GM21360 (cell line): ENCODE results near the gene ALDH3A2.
A peak's percentile ranks its signal among the peaks of the same experiment; 100 is the strongest.

Experiments
- ATAC-seq: cut with Tn5 transposase; IDR thresholded peaks from one replicate; pipeline ENCODE4 v1.9.1; 2021; ENCODE audit warnings: mild to moderate bottlenecking, moderate library complexity; ENCODE audit not compliant: unreplicated experiment

Gene ALDH3A2

DNA sequence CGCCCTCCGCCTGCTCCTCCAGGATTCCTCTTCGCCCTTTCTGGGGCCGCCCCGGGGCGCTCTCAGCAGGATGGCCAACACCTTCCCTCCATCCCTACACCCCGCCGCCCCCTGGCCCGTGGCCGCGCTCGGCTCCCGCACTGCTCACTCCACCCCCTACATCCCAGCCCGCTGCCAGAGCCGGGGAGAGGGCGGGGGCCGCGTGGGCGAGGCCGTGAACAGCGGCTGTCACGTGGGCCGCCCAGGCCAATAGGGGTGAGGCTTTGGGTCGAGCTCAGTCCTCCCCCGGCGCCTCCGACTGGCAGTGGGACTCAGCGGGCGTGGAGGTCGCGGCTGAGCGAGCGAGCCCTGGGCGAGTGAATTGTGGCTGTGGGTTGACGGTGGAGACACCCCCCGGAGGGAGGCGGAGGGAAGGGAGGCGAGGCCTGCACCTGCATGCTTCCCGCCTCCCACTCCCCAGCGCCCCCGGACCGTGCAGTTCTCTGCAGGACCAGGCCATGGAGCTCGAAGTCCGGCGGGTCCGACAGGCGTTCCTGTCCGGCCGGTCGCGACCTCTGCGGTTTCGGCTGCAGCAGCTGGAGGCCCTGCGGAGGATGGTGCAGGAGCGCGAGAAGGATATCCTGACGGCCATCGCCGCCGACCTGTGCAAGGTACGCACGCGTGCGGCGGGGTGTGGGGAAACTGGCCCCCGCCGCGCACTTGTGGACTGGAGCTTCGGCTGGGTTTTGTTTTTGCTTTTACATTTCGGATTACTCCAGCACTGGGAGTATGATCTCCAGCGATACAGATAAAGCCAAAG is at the start of gene ALDH3A2:
Gene ALDH3A2, plus strand, starts transcription at position 277 of the 799 bp plus-strand sequence. Its CDS starts 221 bp downstream, at position 498.
- peak; percentile 91 for ATAC-seq

GRCh38 chr17:19610311-19610710 is 38.2 kb upstream of the ALDH3A2 start:
- no peak for ATAC-seq

GRCh38 chr17:19610879-19611278 is 37.7 kb upstream of the ALDH3A2 start:
- ATAC-seq, result no peak

DNA sequence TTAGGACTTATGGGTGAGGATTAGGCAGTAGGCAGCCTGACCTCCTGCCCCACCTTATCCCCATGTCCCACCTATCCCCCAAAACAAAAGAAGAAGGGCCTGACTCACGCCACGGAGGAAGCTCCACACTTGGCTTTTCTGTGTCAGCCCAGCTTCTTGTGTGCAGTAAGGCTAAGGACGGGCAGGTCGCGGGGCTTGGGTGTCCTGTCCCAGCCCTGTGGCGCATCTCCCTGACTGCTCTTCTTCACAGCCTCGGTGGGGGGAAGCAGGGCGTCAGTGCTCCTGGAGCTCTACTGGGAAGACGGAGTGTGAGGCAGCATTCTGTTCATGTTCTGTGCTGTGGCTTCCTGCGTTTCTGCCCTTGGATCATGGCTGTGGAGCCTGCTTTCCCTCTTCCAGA is 34.6 kb upstream of the ALDH3A2 start:
- ATAC-seq, result no peak

- ATAC-seq, result no peak
Measured at GRCh38 chr17:19614900-19615299, 33.7 kb upstream of the ALDH3A2 start.

DNA sequence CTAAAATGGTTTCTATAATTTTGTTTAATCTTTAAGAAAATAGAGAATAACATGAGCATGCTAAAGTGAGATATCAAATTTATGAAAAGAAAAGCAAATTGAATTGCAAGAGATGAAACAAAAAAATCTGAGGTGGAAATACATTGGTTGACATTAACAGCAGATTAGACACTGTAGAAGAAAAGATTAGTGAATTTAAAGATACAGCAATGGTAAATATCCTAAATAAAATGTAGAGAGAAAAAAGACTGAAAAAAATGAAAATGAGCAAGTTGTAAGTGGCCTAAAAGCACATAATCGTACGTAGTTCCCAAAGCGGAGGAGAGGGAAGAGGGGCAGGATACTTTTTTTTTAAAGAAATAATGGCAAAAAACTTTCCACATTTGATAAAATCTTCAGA is 30.5 kb upstream of the ALDH3A2 start:
- no peak for ATAC-seq

GRCh38 chr17:19619705-19620325 is 28.7 kb upstream of the ALDH3A2 start:
- no peak for ATAC-seq

- ATAC-seq, result no peak
Measured at GRCh38 chr17:19621697-19622096, 26.9 kb upstream of the ALDH3A2 start.

GRCh38 chr17:19626079-19626478 is 22.5 kb upstream of the ALDH3A2 start:
- no peak for ATAC-seq

DNA sequence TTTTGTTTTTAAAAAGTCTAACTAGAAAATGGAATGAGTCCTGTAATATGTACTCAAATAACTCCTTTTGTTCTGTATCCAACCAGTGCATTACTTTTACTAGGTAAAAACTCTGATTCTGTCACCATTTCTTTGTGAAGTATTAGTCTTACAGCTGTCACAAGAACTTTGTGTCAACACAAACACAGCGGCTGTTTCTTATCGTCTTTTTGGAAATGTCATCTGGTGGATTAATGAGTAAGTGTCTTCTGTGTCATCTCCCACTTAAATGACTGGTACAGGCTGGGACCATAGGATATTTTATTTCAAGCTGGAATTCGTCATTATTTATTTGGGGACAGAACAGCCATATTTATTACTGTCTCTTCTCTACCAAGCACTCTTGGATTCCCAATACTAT is 19.1 kb upstream of the ALDH3A2 start:
- no peak for ATAC-seq

DNA sequence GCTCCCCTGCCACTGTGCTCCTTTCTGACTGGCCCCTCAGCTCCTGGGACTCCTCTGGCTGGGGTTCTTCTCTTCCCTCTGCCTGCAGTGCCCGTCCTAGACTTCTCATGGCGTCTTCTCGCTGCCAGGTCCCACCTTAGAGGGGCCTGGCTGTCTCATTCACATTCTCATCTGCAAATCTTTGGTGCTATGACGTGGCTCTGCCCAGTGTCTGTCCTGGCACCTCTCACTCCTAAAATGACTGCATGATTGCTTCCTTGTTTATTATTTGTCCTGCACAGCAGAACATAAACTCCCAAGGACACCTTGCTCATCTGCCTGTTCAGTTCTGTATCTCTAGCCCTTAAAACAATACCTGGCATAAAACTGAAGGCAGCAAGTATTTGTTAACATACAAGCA is 18.5 kb upstream of the ALDH3A2 start:
- no peak for ATAC-seq

GRCh38 chr17:19630661-19631060 is 17.9 kb upstream of the ALDH3A2 start:
- no peak for ATAC-seq

DNA sequence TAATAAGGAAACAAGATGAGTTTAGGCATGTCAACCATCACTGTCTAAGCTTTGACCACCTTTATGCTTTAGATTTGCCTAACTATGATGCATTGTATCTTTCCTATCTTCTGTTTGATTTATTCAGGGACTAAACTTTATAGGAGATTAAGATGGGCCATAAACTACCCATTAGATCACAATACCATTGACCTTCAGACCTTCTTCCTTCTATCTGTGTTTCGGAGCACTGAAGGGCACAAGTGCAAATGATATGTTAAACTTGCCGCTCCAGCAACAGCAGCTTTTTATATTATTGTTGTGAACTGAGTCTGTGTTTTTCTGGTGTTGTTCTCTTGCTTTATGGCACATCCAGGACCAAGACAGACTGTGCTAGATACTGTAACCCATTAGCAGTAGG is 16.6 kb upstream of the ALDH3A2 start:
- ATAC-seq, result no peak

- no peak for ATAC-seq
Measured at GRCh38 chr17:19641687-19642372, 6.7 kb upstream of the ALDH3A2 start.

GRCh38 chr17:19642373-19642893 is 6.1 kb upstream of the ALDH3A2 start:
- no peak for ATAC-seq

DNA sequence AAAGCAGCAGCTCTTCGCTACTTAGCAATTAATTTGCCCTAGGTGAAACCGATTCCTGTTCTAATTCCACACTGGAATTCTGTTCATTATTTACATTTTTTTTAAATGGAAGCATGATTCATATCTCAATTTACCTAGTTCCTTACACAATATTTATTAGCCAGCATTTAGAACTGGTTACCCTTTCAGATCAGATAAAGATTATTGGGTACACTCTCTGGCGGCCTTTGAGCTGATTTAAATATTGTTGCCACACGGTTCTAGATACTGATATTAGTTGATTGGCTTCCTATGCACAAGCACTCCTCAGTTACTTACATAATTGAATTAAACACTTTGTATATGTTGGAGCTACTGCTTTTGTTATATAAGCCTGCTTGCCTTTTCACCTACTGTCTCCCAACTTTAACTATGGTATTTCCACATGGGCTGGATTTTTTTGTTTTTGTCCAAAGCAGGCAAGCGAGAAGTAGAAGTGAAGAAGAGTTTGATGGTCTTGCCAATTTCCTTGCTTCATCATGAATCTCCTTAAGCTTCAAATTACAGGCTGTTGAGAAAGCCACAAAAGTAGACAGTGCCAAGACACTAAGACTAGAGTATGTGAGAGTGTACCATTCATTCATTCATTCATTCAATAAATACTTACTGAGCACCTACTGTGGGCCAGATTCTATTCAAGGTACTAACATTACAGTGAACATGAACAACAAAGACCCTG is 3.9 kb upstream of the ALDH3A2 start:
- no peak for ATAC-seq

DNA sequence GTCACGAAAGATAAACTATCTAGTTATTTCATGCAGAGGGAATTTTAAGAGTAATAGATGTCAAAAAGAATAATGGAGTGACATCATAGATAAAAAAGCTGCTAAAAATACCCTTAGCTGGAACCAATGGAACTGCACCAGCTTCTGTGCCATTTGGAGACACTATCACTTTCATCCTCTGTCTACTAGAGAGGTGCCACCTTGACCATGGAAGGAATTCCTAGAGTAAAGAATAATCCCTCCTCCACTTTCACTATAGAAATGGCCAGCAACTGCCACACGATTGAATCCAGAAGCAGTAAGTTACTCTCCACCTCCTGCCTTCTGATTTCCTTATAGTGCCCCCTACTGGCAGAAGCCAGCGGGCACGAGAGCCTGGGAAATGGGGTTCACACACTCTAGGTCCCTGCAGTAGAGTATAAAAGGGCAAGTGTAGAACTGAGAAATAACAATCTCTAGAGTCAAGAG is 2.8 kb upstream of the ALDH3A2 start:
- no peak for ATAC-seq

- ATAC-seq, result no peak
Measured at GRCh38 chr17:19646788-19647696, 1.5 kb upstream of the ALDH3A2 start.

DNA sequence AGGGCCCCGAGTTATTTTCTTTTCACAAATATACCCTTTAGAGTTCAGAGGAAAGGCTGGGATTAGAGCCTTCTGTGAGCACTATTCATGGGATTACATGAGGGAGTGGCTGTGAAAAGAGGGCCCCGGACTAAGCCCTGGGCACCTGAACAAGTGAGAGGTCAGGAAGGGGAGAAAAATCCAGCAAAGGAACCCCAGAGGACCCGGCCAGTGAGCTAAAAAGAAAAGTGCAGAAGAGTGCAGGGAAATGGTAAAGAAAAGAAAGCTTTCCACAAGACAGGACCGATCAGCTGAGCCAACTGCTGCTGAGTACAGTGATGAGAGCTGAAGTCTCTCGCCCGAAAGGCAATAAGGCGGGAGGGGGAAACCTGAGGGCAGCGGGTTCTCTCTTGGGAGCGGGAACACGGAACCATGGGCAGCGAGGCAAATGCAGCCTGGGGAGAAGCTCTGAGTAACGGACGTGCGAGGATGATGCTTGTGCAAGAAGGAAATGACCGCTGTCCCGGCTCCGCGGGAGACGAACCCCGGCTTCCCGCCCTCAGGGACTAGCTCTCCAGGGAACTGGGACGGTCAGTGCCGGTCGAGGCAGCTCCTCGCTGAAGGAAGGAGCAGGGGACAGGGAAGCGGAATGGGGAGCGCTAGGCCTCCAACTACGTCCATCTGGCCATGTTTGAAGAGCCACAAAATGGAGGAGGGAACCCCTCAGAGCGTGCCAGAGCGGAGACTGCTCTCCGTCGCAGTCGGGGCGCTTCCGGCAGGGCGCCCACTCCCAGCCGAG is 665 bp upstream of the ALDH3A2 start:
- ATAC-seq, result peak; percentile 21
